H1 (cell line): ENCODE measurements around the gene ANO6.

Source experiments
- CBX8 ChIP-seq: fragments of 300-800, 300-1000 bp; sonication (generic); IDR thresholded peaks from 2 replicates; pipeline ENCODE4 v1.7.1; 2016; ENCODE audit warnings: low read depth, low read length, borderline replicate concordance
- CTCF ChIP-seq, 3 experiments: IDR thresholded peaks; 1 replicate in 2 of 3; 2 replicates in 1 of 3; pipeline versions ENCODE4 v1.5.1 to v1.6.1; 2011; ENCODE audit warnings: low read length in 3 of 3, mild to moderate bottlenecking in 3 of 3, inconsistent platforms in 2 of 3, low read depth in 1 of 3, moderate library complexity in 1 of 3; ENCODE audit not compliant: insufficient read depth in 1 of 3; ENCODE audit errors: control extremely low read depth in 1 of 3
- EP300 ChIP-seq, 2 experiments: IDR thresholded peaks; 1 replicate in 1 of 2; 2 replicates in 1 of 2; pipeline ENCODE4 v1.6.1; 2011 to 2012; ENCODE audit warnings: low read depth in 2 of 2, low read length in 2 of 2, mild to moderate bottlenecking in 2 of 2, borderline replicate concordance in 1 of 2, inconsistent platforms in 1 of 2, moderate library complexity in 1 of 2
- EZH2 ChIP-seq: fragments of 200-600 bp; sonication (generic); IDR thresholded peaks from 2 replicates; pipeline ENCODE4 v1.7.1; 2012; ENCODE audit warnings: low read depth, mild to moderate bottlenecking, moderate library complexity, low read length, inconsistent platforms; ENCODE audit not compliant: severe bottlenecking
- POLR2A ChIP-seq, 2 experiments: IDR thresholded peaks; 1 replicate in 1 of 2; 2 replicates in 1 of 2; pipeline ENCODE4 v1.6.1; 2011; ENCODE audit warnings: low read depth in 2 of 2, low read length in 2 of 2, mild to moderate bottlenecking in 2 of 2; ENCODE audit errors: control extremely low read depth in 1 of 2
- POLR2AphosphoS5 ChIP-seq: IDR thresholded peaks from 2 replicates; pipeline ENCODE4 v1.6.1; 2011; ENCODE audit warnings: low read depth, low read length

DNA sequence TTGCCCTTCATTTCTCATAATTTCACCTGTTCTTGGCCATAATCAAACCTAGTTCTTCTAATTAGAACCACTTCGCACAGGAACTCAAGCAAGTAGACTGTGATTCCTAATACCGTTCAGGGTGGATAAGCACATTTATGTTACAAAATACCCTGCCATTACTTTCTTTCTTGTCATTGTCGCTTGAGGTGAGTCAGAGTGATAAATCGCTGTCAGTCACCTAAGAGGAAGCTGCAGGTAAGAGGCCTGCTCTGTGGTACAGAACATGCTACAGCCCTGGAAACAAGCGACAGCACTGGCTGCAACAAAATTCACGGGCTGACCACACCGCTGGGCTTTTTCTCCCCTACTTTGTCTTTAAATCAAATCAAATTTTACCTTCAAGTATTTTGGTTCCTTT is 218.2 kb downstream of the ANO6 start:
- TF ChIP-seq CBX8 (no peak), EZH2 (no peak), POLR2A (IDR thresholded peaks at IDR 0.05; ENCODE audit: control extremely low read depth in 1 of 2, low read depth in 2 of 2, low read length in 2 of 2) (no peak), EP300 (IDR thresholded peaks at IDR 0.05; ENCODE audit: borderline replicate concordance in 1 of 2, low read depth in 2 of 2, low read length in 2 of 2) (no peak), POLR2AphosphoS5 (no peak), CTCF (IDR thresholded peaks at IDR 0.05; ENCODE audit: control extremely low read depth in 1 of 3, insufficient read depth in 1 of 3, low read depth in 1 of 3, low read length in 3 of 3) (no peak)
